Measurements from ENCODE around the gene NTMT2. TPM values are rescaled to one million over a fixed set of nuclear protein-coding genes. Genes with fewer than 3 reads are reported as not detected.

The NTMT2 gene
- total and polyA plus RNA-seq, 9 of the 15 experiments (the other 6 are each of a cell fraction or from before 2014, with no cell fraction given), result not detected

- in situ Hi-C loops (cut with MboI), result no loop called here
- TF ChIP-seq ZNF282 (CRISPR knock-in tag; IDR thresholded peaks at IDR 0.05) (no peak), ZNF77 (CRISPR knock-in tag; IDR thresholded peaks at IDR 0.05) (no peak), PCBP1 (IDR thresholded peaks at IDR 0.05; ENCODE audit: low read depth, low read length, poor library complexity, severe bottlenecking) (no peak), ZNF217 (CRISPR knock-in tag; IDR thresholded peaks at IDR 0.05) (no peak), ZC3H11A (IDR thresholded peaks at IDR 0.05; ENCODE audit: low read depth, low read length) (no peak), SIN3B (IDR thresholded peaks at IDR 0.05; ENCODE audit: low read depth) (no peak), ZBTB8A (IDR thresholded peaks at IDR 0.05; ENCODE audit: partially characterized antibody) (no peak), MYC (IDR thresholded peaks at IDR 0.05; ENCODE audit: low read depth, low read length) (no peak), MYC (CRISPR knock-in tag; IDR thresholded peaks at IDR 0.05; ENCODE audit: borderline replicate concordance, low read depth) (no peak), ZNF764 (CRISPR knock-in tag; IDR thresholded peaks at IDR 0.05; ENCODE audit: low read depth) (no peak), ZNF197 (CRISPR knock-in tag; IDR thresholded peaks at IDR 0.05; ENCODE audit: low read depth) (no peak), NFIC (IDR thresholded peaks at IDR 0.05) (no peak), CBX8 (IDR thresholded peaks at IDR 0.05; ENCODE audit: borderline replicate concordance, extremely low read depth, low read depth, low read length, poor library complexity, severe bottlenecking) (no peak), ZNF143 (CRISPR knock-in tag; IDR thresholded peaks at IDR 0.05) (no peak), ZNF318 (IDR thresholded peaks at IDR 0.05; ENCODE audit: borderline replicate concordance in 1 of 2, low read depth in 1 of 2) (no peak), HES1 (IDR thresholded peaks at IDR 0.05; ENCODE audit: low read depth) (no peak)
These were observed 29.7 kb downstream of the NTMT2 start for GRCh38 chr1:170175484-170175883.

More at GRCh38 chr1:170175484-170175883, 29.7 kb downstream of the NTMT2 start:
- H3K9ac ChIP-seq (ENCODE audit: insufficient read depth in 1 of 2, low read depth in 2 of 2, low read length in 2 of 2), result no peak overlapping the region
- no peaks in the 10 kb centered on the region for H3K9me3 ChIP-seq (replicated peaks; ENCODE audit: control insufficient read depth, insufficient read depth, low read depth, low read length)
- H3K36me3 ChIP-seq (ENCODE audit: control insufficient read depth, insufficient read depth, low read length), result no peaks in the 10 kb centered on the region
- FAIRE-seq, result no peak
- ChIA-PET CTCF (ENCODE audit: low intra/inter-chr PET ratio) (no interaction called here), POLR2A (no interaction called here)
- no TSS peak for BruUV-seq (replicated peaks)
- H3K27ac ChIP-seq (ENCODE audit: extremely low read depth, low read depth, low read length), result no peak overlapping the region
- no peak for DNase-seq (ENCODE audit: extremely low read depth in 1 of 4, low spot score in 3 of 4)
- intact Hi-C loops (cut with micrococcal nuclease), result no loop called here
- H3K79me2 ChIP-seq (ENCODE audit: control insufficient read depth, insufficient read depth, low read length), result no peaks in the 10 kb centered on the region
- no peak overlapping the region for H2AFZ ChIP-seq (ENCODE audit: low read depth, low read length)
- no peak for ATAC-seq
- H4K20me1 ChIP-seq (replicated peaks; ENCODE audit: control insufficient read depth, insufficient read depth, low read length), result no peaks in the 10 kb centered on the region
- no peak overlapping the region for H3K4me2 ChIP-seq (ENCODE audit: insufficient read depth, low read length)
- no peaks in the 10 kb centered on the region for H3K9me1 ChIP-seq (ENCODE audit: control insufficient read depth, insufficient read depth, low read length)
- H3K4me3 ChIP-seq, result no peak overlapping the region
- no peaks in the 10 kb centered on the region for H3K4me1 ChIP-seq (replicated peaks in 1 of 2; ENCODE audit: control insufficient read depth in 2 of 2, insufficient read depth in 2 of 2, low read length in 2 of 2)
- no peaks in the 10 kb centered on the region for H3K27me3 ChIP-seq (ENCODE audit: control insufficient read depth in 2 of 2, insufficient read depth in 2 of 2, low read length in 2 of 2)
- WGBS (ENCODE audit: insufficient coverage, low coverage, missing lambda C conversion rate), result 0% methylated on average over 1 of the region's 1 CpG
